CD4-positive, alpha-beta T cell treated with Interleukin-15 for 4 hours (primary cell): ENCODE measurements around the gene CXCR5.
"Not testable (repeated sequence)": the region's sequence is repeated elsewhere in the genome, so short reads cannot be mapped to it uniquely, and the experiment has no call there.

Experiments used
- DNase-seq: peaks from one replicate; pipeline ENCODE4 v3.0.0-alpha.2; 2020; ENCODE audit warnings: low spot score

Gene CXCR5, protein sequence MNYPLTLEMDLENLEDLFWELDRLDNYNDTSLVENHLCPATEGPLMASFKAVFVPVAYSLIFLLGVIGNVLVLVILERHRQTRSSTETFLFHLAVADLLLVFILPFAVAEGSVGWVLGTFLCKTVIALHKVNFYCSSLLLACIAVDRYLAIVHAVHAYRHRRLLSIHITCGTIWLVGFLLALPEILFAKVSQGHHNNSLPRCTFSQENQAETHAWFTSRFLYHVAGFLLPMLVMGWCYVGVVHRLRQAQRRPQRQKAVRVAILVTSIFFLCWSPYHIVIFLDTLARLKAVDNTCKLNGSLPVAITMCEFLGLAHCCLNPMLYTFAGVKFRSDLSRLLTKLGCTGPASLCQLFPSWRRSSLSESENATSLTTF

DNA sequence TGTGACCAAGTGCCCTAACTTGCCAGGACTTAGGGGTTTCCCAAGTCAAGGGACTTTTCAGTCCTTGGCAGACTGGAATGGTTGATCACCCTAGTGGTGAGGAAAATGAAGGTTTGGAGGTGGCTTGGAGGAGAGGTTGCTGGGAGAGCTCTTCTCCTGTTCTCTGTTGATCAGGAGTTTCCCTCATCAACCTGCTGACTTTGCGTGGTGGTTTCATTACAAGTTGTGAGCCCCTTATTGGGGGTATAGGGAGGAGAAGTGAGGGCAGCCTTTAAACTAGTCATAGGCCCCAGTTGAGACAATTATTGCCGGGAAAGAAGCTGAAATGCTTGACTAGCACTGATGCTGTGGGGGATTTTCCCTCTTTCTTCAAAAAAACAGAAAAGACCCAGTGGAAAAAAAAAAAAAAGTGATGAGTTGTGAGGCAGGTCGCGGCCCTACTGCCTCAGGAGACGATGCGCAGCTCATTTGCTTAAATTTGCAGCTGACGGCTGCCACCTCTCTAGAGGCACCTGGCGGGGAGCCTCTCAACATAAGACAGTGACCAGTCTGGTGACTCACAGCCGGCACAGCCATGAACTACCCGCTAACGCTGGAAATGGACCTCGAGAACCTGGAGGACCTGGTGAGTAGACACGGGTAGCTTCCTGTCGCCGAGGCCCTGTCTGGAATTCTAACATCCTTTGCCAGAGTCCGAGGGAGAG is at the start of gene CXCR5:
Gene CXCR5, plus strand, starts transcription at position 525 of the 704 bp plus-strand sequence. Its CDS starts 50 bp downstream, at position 575.
- peak; percentile 54 for DNase-seq

DNA sequence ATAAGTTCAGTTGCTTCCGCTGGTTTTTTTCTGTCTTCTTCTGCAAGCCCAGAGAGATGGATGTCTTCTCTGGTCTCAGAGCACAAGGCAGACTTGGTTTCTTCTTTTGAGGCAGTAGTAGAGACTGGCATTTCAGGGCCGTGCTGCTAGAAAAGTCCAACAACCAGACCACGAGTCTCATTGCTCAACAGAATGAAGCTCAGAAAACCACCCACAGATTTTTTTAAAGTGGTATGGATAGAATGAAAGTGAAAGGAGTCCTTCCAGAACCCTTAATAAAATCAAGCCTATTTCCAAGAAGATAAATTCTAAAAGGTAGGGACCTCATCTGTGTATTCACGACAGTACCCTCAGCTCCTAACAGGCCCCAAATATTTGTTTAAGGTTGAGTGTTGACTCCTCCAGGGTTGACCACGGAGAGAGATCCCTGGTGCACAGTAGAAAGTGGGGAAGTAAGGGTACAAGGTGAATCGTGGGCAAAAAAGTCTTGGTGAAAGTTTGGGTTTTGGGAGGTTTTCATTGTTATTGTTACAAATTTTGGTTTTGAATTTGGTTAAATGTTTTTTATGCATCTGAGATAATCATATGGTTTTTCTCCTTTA is 49.2 kb upstream of the CXCR5 start:
- DNase-seq = no peak

DNA sequence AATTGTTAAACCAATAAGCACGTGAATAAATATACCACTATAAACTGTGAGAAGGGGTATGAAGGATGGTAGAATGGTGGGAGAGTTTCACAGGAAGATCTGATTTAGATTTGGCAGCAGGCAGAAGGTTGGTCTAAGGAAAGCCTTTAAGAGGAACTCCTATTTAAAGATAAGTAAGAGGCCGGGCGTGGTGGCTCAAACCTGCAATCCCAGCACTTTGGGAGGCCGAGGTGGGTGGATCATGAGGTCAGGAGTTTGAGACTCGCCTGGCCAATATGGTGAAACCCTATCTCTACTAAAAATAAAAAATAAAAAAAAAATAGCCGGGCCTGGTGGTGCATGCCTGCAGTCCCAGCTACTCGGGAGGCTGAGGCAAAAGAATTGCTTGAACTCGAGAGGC is 45.8 kb upstream of the CXCR5 start:
- DNase-seq = no peak

DNA sequence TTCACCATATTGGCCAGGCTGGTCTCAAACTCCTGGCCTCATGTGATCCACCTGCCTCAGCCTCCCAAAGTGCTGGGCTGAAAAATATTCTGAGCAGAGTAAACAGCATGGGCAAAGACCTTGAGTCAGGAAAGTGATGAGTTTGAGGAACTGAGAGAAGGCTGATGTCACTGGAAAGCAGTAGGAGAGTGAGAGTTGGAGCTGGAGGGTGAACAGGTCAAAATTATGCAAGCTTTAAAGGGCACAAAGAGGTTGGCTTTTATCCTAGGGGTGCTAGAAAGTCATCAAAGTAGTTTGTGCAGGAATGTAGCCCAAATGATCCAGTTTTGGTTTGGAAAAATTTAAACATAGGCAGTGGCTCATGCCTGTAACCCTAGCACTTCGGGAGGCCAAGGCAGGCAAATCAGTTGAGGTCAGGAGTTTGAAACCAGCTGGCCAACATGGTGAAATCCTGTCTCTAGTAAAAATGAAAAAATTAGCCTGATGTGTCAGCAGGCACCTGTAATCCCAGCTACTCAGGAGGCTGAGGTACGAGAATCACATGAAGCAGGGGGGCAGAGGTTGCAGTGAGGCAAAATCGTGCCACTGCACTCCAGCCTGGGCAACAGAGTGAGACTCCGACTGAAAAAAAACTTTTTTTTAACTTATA is 44.7 kb upstream of the CXCR5 start:
- DNase-seq = no peak

DNA sequence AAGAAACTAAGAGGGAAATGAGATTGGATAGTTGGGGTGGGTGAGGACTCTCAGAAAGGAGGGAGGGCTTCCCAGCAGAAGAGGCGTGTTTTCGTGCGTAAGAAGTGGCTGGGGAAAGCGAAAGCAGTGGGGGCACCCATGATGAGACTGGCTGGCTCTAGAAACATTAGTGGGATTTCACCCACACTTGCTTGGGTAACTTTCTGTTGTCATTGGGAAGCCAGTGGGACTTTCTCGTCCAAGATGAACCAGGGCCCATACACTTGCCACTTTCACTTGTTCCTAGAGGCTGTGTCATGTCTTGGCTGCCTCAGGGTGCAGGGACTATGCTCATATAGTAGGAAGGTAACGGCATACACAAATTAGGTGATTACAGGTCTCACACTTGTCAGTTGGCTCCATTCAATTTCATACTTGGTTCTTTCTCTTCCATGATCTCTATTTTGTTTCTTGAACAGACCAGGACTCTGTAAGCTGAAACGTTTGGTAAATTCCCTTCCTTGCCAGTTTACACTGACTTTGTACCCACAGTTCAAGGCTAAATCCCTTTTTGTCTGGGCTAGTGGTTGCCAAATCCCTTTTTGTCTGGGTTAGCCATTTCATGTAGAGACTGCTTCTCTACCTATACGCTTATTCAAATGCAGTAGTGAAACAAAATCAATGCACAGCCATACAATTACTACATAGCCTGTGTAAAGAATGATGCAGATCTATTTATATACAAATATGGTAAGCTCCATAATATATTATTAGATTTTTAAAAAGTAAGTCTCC is 42.0 kb upstream of the CXCR5 start:
- DNase-seq = peak; percentile 48

DNA sequence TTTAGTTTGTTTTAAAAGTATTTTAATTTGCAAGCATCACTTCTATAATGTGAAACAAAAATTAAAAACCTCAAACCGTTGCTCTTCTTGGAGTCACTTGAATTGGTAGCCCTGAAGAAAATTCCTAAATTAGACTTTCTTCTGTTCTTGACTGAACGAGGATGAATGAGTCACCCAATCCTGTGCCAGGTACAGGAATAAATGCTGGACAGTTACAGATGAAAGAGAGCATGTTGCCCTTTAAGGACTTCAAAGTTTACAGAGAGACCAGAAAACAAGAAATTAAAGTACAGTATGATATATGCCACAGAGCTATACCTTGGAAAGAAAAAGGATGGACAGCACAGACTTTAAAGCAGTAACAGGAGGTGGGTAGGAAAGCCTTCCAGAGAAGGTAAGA is 41.3 kb upstream of the CXCR5 start:
- no peak for DNase-seq

DNA sequence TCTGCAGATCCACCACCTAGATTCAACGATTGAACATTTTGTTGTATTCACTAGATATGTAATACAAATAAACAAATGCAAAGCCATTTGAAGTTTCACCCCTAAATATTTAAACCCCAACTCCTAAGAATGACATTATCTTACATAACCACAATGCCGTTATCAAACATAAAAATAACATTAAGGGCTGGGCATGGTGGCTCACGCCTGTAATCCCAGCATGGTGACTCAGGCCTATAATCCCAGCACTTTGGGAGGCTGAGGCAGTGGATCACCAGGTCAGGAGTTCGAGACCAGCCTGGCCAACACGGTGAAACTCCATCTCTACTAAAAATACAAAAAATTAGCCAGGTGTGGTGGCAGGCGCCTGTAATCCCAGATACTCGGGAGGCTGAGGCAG is 40.8 kb upstream of the CXCR5 start:
- DNase-seq = not testable (repeated sequence)

DNA sequence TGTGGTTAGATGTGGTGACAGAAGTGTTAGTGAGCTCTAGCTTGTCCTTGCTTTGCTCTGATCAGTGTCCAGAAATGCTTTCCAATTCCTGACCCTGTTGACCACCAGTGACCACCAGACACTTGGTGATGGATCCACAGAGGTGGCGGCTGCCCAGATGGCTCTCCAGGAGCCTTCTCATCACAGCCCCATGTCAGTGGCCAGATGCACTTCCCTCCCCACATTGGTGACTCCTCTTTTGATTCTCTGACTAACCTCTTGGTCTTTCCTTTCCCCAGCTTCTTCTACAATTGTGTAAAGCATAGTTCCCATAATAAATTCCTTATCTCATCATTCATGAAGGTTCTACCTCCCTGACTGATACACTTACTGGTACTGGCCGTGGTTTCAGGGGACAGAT is 40.1 kb upstream of the CXCR5 start:
- DNase-seq = no peak

DNA sequence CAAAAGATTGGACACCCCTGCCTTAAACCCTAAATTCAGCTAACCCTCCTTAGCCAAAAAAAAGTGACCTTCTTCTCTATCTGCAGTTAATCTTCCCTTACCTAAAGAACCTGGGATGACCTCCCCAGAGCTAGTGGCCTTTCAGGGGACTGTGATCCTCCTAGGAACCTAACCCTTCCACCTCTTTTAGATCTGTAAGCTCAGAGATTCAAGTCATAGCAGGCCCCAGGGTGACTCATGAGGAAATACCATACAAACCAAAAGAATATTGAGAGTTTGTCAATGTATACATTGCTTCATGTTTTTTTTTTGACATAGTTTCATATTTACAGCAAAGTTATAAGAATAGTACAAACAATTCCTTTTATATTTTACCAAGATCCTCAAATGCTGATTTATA is 38.3 kb upstream of the CXCR5 start:
- no peak for DNase-seq

DNA sequence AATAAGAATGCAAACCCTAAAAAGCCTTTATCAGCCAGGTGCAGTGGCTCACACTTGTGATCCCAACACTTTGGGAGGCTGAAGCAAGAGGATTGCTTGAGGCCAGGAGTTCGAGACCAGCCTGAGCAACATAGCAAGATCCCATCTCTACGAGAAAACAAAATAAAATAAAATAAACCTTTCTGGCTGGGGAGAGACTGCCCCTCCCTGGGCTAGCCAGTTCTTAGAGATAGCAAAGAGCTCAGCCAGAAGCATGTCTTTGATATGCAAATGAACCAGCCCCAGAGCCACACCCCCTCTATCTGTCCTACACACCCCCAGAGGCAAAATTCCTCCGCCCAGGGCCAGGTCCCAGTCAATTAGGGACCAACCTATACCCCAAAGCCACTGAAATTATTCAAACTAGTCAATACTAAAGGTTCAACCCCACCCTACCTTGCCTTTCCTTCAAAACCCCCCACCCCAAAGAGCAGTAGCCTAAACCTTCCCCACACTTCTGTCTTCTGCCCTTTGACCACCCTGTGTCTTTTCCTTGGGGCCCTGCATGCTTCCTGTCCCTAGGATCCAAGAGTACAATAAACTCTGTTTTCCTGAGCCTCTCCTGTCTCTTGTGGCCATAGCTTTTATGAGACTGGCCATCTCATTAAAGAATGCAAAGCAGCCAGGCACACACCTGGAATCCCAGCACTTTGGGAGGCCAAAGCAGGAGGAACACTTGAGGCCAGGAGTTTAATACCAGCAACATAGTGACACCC is 37.3 kb upstream of the CXCR5 start:
- no peak for DNase-seq

DNA sequence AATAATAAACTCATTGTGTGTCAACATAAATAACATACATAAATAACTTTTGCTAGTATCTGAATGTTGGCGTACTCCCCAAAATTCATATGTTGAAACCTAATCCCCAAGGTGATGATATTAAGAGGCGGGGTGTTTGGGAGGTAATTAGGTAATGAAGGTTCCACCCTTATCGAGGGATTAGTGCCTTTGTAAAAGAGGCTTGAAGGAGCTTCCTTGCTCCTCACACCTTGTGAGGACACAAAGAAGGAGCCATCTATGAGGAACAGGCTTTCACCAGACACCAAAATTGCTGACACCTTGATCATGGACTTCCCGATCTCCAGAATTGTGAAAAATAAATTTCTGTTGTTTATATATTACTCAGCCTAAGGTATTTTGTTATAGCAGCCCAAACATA is 33.9 kb upstream of the CXCR5 start:
- DNase-seq = no peak

DNA sequence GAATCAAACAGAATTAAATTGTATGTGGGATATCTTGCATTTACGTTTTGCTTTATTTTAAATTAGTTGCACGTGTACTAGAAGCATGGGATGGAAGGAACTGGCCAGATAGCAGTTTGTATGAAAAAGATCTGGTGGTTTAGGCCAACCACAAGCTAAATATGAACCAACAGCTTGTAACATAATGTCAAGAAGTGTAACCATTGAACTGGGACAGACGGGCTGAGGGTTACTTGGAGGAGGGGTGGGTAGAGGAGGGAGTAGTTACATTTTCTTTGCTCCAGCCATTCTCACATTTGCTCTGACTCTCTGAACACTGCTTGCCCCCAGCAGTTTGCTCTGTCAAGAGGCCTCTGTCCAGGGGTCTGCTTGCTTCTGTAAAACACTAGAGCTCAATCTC is 31.7 kb upstream of the CXCR5 start:
- no peak for DNase-seq

DNA sequence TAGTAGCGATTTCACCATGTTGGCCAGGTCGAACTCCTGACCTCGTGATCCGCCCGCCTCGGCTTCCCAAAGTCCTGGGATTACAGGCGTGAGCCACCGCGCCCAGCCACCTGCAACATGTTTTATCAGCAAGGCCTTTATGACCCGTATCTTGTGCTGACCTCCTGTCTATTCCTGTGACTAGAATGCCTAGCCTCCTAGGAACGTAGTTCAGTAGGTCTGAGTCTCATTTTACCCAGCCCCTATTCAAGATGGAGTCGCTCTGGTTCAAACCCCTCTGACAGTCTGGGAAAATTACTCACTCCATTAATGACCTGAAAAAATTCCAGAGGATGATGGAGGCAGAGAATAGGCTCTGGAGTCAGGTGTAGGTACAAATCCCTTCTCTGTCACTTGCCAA is 30.0 kb upstream of the CXCR5 start:
- no peak for DNase-seq

DNA sequence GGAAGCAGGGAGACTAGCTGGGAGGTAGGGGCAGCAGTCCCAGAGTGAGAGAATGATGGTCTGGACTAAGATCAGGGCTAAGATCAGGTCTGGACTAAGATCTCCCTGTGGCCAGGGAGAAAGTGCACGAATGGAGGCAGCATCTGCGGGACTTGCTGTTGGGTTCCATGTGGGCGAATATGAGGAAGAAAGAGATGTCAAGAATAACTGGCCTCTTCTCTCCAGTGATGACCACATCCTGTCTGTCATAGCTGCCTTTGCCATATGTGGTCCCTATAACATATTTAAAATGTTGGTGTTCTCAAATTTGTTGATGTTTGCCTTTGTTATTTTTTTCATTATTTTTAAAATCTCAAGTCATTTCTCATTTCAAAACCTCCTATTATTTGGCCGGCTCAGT is 27.4 kb upstream of the CXCR5 start:
- DNase-seq = no peak

DNA sequence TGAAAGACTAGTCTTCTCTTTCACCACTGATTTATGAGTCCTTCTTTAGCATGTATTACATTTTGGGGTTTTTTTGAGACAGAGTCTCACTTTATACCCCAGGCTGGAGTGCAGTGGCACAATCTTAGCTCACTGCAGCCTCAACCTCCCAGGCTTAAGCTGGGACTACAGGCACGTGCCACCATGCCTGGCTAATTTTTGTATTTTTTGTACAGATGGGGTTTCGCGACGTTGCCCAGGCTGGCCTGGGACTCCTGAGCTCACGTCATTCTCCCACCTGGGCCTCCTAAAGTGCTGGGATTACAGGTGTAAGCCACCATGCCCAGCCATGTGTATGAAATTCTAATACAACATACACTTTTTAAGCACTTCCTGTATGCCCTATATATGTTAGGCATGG is 26.3 kb upstream of the CXCR5 start:
- no peak for DNase-seq

DNA sequence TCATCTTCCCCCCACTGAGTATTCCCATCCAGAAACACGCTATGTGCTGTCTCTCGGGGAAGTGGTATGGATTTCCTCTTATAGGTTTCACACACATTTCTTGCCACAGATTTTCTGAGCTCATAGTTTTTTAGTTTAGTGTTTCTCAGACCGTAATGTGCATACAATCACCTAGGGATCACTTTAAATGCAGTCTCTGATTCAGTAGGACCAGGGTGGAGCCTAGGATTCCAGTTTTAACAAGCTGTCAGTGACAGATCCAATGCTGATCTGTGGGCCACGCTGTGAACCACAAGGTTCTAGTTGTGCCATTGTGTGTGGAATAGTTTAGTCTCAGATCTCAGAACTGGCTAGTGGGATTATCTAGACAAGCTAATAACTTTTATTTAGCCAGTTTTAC is 23.7 kb upstream of the CXCR5 start:
- no peak for DNase-seq

DNA sequence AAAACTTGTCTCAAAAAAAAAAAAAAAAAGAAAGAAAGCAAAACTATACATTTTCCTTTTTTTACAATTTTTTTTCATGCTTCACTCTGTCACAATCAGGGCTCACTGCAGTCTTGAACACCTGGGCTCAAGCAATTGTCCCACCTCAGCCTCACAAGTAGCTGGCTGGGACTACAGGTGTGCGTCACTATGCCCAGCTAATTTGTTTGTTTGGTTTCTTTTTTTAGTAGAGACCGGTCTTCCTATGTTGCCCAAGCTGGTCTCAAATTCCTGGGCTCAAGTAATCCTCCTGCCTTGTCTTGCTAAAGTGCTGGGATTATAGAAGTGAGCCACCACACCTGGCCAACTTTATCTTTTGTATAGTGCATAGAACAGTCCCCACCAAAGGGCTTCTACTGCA is 15.0 kb upstream of the CXCR5 start:
- DNase-seq = no peak

DNA sequence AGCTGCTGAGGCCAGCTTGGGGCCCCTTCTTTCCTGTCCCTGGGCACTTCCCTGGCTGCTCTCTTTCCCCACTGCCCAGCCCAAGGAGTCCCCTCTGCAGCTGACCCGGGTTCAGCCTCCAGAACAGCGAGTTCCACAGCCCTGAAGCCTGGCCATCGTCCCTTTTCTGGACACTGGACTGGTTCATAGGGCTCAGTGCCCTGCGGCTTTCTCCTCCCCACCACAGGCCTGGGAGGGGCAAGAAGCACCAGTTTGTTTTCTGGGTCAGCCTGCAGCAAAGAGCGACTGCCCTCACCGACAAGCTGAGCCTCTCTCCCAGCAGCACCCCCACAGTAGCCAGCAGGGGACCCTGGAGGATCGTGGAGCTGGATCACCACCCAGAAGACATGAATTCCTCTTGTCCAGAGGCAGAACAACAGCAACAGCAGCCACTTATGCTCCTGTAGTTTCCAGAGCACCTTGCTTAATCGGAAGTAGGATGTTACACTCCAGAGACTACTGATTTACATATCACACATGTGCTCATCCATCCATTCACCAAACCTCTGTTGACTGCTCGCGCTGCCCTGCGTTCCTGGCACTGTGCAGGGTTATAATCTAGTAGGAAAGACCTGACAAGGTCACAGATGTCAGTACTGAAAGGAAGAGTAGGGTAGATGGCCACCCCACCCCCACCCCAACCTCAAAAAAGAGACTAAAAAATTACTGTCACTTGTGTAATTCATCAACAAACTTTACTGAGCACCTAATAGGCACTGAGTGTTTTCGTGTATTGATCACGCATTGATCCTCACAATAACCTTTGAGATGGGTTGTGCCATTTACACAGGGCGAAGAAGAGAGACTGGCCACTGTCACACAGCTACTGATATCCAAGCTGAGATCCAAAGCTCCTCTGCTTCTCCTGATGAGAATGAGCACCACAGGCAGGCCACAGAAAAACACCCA is 13.0 kb upstream of the CXCR5 start:
- no peak for DNase-seq

DNA sequence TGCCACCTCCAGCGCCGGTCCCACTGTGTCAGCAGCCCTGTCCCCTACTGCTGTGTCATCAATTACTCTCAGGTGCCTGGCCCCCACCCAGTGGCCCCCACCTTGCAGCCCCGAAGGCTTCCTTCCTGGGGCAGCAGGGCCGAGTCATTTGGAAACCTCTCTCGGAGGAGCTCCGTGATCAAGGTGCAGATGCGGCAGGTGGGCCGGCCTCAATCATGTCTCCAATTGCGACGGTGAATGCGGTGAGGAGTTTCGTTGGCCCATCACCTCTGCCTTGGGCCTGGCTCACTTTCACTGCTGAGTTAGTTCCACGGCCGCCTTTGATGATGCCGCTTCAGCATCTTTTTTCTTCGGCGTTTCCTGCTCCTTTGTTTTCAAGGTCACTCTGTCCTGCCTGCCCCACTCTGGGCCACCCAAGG is 11.3 kb upstream of the CXCR5 start:
- peak; percentile 60 for DNase-seq

DNA sequence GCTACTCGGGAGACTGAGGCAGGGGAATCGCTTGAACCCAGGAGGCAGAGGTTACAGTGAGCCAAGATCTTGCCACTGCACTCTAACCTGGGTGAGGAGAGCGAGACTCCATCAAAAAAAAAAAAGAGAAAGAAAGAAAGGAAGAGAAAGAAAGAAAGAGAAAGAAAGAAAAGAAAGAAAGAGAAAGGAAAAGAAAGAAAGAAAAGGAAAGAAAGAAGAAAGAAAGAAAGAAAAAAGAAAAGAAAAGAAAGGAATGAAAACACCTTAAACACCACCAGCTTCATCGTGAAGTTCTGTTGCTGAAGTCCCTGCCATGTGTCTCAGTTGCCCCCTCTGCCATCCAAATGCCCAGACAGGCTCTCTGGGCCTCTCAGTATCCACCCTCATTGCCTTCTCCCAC is 9.9 kb upstream of the CXCR5 start:
- no peak for DNase-seq
